K562 (cell line): ENCODE measurements around the gene TANGO6. TPM values are rescaled to one million over a fixed set of nuclear protein-coding genes. Genes with fewer than 3 reads are reported as not detected.

Experiments
- ATAC-seq: fragments of 200-7000 bp; cut with Tn5 transposase; 3 replicates; pipeline ENCODE4 v1.9.1; 2020; ENCODE audit warnings: moderate library complexity
- BruUV-seq: library from RNA; stranded (reverse); fragments of 400-500 nt; replicated peaks from 2 replicates; lab custom pipeline; 2021; lab: Mats Ljungman, UMichigan
- CTCF ChIA-PET: fragments of 300-600 bp; formaldehyde crosslinking; extraction: SDS; loops from one replicate; lab custom pipeline; 2021; ENCODE audit warnings: low intra/inter-chr PET ratio; lab: Yijun Ruan, JAX
- POLR2A ChIA-PET: fragments of 300-600, 350-650 bp; sonication (Branson Sonifier 250); formaldehyde crosslinking; extraction: SDS; loops from one replicate; lab custom pipeline; 2021; ENCODE audit warnings: antibody characterized with exemption, inconsistent platforms; lab: Yijun Ruan, JAX
- DNase-seq, 4 experiments: peaks; one replicate each; pipeline versions ENCODE4 v3.0.0 to v3.0.0-alpha.2; 2011 to 2018; ENCODE audit warnings: low spot score in 3 of 4, mixed read lengths in 3 of 4; ENCODE audit errors: extremely low read depth in 1 of 4
- FAIRE-seq: peaks from 2 replicates; lab custom pipeline; 2011; peaks lifted over from hg19 to GRCh38; lab: Jason Lieb, UNC
- H2AFZ ChIP-seq: 2 replicates; pipeline ENCODE4 v1.6.0; 2011; ENCODE audit warnings: low read depth, low read length, control low read depth, inconsistent platforms
- H3K27ac ChIP-seq: fragments of 200-600 bp; 3 replicates; pipeline ENCODE4 v1.8.0; 2011; ENCODE audit warnings: low read depth, mild to moderate bottlenecking, control low read depth, inconsistent platforms, low read length, moderate library complexity, mixed read lengths; ENCODE audit errors: extremely low read depth
- H3K27me3 ChIP-seq, 2 experiments: fragments of 300-600 bp in 1 of 2; 2 replicates in 1 of 2; 3 replicates in 1 of 2; pipeline versions ENCODE4 v1.6.0 to v1.8.0; 2011; ENCODE audit warnings: inconsistent platforms in 2 of 2, low read length in 2 of 2, mild to moderate bottlenecking in 1 of 2, mixed read lengths in 1 of 2, moderate library complexity in 1 of 2; ENCODE audit not compliant: control insufficient read depth in 2 of 2, insufficient read depth in 2 of 2
- H3K36me3 ChIP-seq: fragments of 300-600 bp; 3 replicates; pipeline ENCODE4 v1.8.0; 2011; ENCODE audit warnings: mild to moderate bottlenecking, low read length, inconsistent platforms; ENCODE audit not compliant: control insufficient read depth, insufficient read depth
- H3K4me1 ChIP-seq, 2 experiments: fragments of 200-600 bp in 1 of 2; replicated peaks in 1 of 2; 2 replicates in 1 of 2; 3 replicates in 1 of 2; pipeline versions ENCODE4 v1.5.1 to v1.8.0; 2011; ENCODE audit warnings: inconsistent platforms in 2 of 2, low read length in 2 of 2, mild to moderate bottlenecking in 1 of 2, mixed read lengths in 1 of 2, moderate library complexity in 1 of 2; ENCODE audit not compliant: control insufficient read depth in 2 of 2, insufficient read depth in 2 of 2
- H3K4me2 ChIP-seq: 2 replicates; pipeline ENCODE4 v1.6.1; 2011; ENCODE audit warnings: low read length, control low read depth, inconsistent platforms, mixed read lengths; ENCODE audit not compliant: insufficient read depth
- H3K4me3 ChIP-seq: fragments of 200-600 bp; sonication (generic), shearing (Covaris generic); 2 replicates; pipeline ENCODE4 v1.5.1; 2016; ENCODE audit warnings: control low read depth, inconsistent platforms
- H3K79me2 ChIP-seq: fragments of 200-600 bp; 3 replicates; pipeline ENCODE4 v1.8.0; 2011; ENCODE audit warnings: low read length, inconsistent platforms; ENCODE audit not compliant: control insufficient read depth, insufficient read depth
- H3K9ac ChIP-seq, 2 experiments: 2 replicates each; pipeline versions ENCODE4 v1.6.0 to v1.6.1; 2011; ENCODE audit warnings: low read depth in 2 of 2, low read length in 2 of 2, control low read depth in 1 of 2, inconsistent platforms in 1 of 2, mild to moderate bottlenecking in 1 of 2, mixed read lengths in 1 of 2; ENCODE audit not compliant: insufficient read depth in 1 of 2
- H3K9me1 ChIP-seq: one replicate; pipeline ENCODE4 v1.6.0; 2011; ENCODE audit warnings: inconsistent platforms, mild to moderate bottlenecking, low read length, moderate library complexity; ENCODE audit not compliant: control insufficient read depth, insufficient read depth
- H3K9me3 ChIP-seq: replicated peaks from 2 replicates; pipeline ENCODE4 v1.5.1; 2011; ENCODE audit warnings: low read depth, low read length, inconsistent platforms; ENCODE audit not compliant: control insufficient read depth, insufficient read depth
- H4K20me1 ChIP-seq: replicated peaks from 2 replicates; pipeline ENCODE4 v1.6.1; 2011; ENCODE audit warnings: low read length, inconsistent platforms, mixed read lengths; ENCODE audit not compliant: control insufficient read depth, insufficient read depth
- E4F1 ChIP-seq: fragments of 250-450 bp; sonication (Bioruptor Pico); IDR thresholded peaks from 2 replicates; pipeline ENCODE4 v1.5.0; 2021; ENCODE audit warnings: mild to moderate bottlenecking, borderline replicate concordance
- ETV6 ChIP-seq, 3 experiments: fragments of 150-350 bp in 1 of 3; sonication (generic) in 1 of 3; formaldehyde crosslinking in 1 of 3; IDR thresholded peaks; 2 replicates each; pipeline versions ENCODE4 v1.6.1 to v1.8.0; 2014 to 2022; ENCODE audit warnings: borderline replicate concordance in 2 of 3, low read depth in 2 of 3, antibody characterized with exemption in 1 of 3, low read length in 1 of 3, mild to moderate bottlenecking in 1 of 3, missing genetic modification reagents in 1 of 3
- GTF2E2 ChIP-seq: fragments of 200-800 bp; sonication (Bioruptor generic); IDR thresholded peaks from 2 replicates; pipeline ENCODE4 v1.6.1; 2016; ENCODE audit warnings: missing genetic modification characterization, missing compliant biosample characterization
- HDAC8 ChIP-seq: fragments of 450-650 bp; IDR thresholded peaks from 2 replicates; pipeline ENCODE4 v1.6.1; 2016; ENCODE audit warnings: mild to moderate bottlenecking, missing genetic modification characterization, moderate library complexity, missing compliant biosample characterization
- KLF13 ChIP-seq: fragments of 450-650 bp; IDR thresholded peaks from 2 replicates; pipeline ENCODE4 v1.6.1; 2016; ENCODE audit warnings: missing genetic modification characterization, low read depth, mild to moderate bottlenecking, missing compliant biosample characterization, moderate library complexity, borderline replicate concordance
- MAFK ChIP-seq: IDR thresholded peaks from 2 replicates; pipeline ENCODE4 v1.6.1; 2011; ENCODE audit warnings: low read length, improper control_type of control experiment
- PCBP2 ChIP-seq: fragments of 200-400 bp; formaldehyde crosslinking; IDR thresholded peaks from 2 replicates; pipeline ENCODE4 v1.6.1; 2018; ENCODE audit warnings: low read length, low read depth, mild to moderate bottlenecking, moderate library complexity; ENCODE audit not compliant: poor library complexity, severe bottlenecking
- SMARCA5 ChIP-seq: fragments of 450-650 bp; IDR thresholded peaks from 2 replicates; pipeline ENCODE4 v1.6.1; 2016
- TAF1 ChIP-seq: IDR thresholded peaks from 2 replicates; pipeline ENCODE4 v1.6.1; 2011; ENCODE audit warnings: mild to moderate bottlenecking, low read length, moderate library complexity; ENCODE audit not compliant: insufficient read depth, control insufficient read depth, severe bottlenecking; ENCODE audit errors: extremely low read depth
- ZNF785 ChIP-seq: fragments of 250-450 bp; sonication (Bioruptor Pico); IDR thresholded peaks from 2 replicates; pipeline ENCODE4 v1.4.0; 2020; ENCODE audit warnings: mild to moderate bottlenecking
- in situ Hi-C: fragments of 300-500 bp; cut with MboI; formaldehyde crosslinking; loops from 4 replicates; pipeline ENCODE4 v1.15.0; 2018; ENCODE audit warnings: inconsistent platforms, mixed read lengths
- intact Hi-C: fragments of 100-400 bp; cut with micrococcal nuclease; formaldehyde crosslinking; loops from 2 replicates; pipeline ENCODE4 v1.14.2; 2022
- polyA plus RNA-seq, 8 experiments: library from polyadenylated mRNA; depleted of rRNA in 4 of 8; stranded (reverse) in 5 of 8; unstranded in 3 of 8; fragments of >200 nt; fragmentation: Nextera tagmentation in 2 of 8; fragmentation: Illumina TruSeq in 1 of 8; extraction: Ambion mirVana in 2 of 8; extraction: Trizol in 1 of 8; gene quantifications; 2 replicates each; pipeline versions ENCODE4 v1.2.1 to v1.2.3, GENCODE V29; 2011 to 2014; ENCODE audit warnings: inconsistent platforms in 1 of 8, missing spikeins in 1 of 8
- total RNA-seq, 7 experiments: library from RNA; depleted of rRNA in 6 of 7; stranded (reverse); fragments of >200 nt in 6 of 7; fragmentation: Illumina TruSeq in 2 of 7; extraction: Trizol in 2 of 7; gene quantifications; 2 replicates each; pipeline versions ENCODE4 v1.2.1 to v1.2.3, GENCODE V29; 2011 to 2021; ENCODE audit warnings: low replicate concordance in 1 of 7
- TF ChIP-seq, protein P1 (sequence below): fragments of 150-350 bp; conservative IDR thresholded peaks from 2 replicates; pipeline ENCODE4 v1.6.1; 2014; ENCODE audit warnings: low read length
- TF ChIP-seq, protein P2 (sequence below), 2 experiments: fragments of 450-650 bp; conservative IDR thresholded peaks; 2 replicates each; pipeline ENCODE4 v1.6.1; 2017; ENCODE audit warnings: mild to moderate bottlenecking in 2 of 2, moderate library complexity in 2 of 2

The TANGO6 gene
- total and polyA plus RNA-seq, 9 of the 15 experiments (the other 6 are each of a cell fraction or from before 2014, with no cell fraction given) = 1.6 to 15.2 (median 9.6) TPM

DNA sequence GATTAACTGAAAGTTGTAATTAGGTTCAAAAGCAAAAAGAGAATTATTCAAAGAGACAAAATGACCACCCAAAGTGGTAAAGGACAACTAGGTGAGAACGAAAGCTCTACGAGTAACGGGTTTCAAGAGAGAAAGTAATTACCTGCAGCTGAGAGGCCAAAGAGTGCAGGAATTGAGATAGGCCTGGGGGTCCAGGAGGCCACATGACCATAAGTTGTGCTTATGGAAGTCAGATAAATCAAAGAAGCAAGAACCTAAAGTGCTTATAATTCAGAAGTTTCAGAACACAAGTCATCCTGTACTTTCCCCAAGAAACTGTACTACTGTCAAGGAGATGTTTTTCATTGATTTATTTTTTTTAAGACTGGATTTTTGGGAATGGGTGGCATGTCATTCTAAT lies 91.1 kb downstream of the TANGO6 start (continued):
- TF ChIP-seq, protein P1, sequence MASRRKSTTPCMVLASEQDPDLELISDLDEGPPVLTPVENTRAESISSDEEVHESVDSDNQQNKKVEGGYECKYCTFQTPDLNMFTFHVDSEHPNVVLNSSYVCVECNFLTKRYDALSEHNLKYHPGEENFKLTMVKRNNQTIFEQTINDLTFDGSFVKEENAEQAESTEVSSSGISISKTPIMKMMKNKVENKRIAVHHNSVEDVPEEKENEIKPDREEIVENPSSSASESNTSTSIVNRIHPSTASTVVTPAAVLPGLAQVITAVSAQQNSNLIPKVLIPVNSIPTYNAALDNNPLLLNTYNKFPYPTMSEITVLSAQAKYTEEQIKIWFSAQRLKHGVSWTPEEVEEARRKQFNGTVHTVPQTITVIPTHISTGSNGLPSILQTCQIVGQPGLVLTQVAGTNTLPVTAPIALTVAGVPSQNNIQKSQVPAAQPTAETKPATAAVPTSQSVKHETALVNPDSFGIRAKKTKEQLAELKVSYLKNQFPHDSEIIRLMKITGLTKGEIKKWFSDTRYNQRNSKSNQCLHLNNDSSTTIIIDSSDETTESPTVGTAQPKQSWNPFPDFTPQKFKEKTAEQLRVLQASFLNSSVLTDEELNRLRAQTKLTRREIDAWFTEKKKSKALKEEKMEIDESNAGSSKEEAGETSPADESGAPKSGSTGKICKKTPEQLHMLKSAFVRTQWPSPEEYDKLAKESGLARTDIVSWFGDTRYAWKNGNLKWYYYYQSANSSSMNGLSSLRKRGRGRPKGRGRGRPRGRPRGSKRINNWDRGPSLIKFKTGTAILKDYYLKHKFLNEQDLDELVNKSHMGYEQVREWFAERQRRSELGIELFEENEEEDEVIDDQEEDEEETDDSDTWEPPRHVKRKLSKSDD = no peak
- TF ChIP-seq ETV6 (IDR thresholded peaks at IDR 0.05; ENCODE audit: borderline replicate concordance in 1 of 2, low read depth in 2 of 2, low read length in 1 of 2) (no peak), ETV6 (CRISPR knock-in tag; IDR thresholded peaks at IDR 0.05; ENCODE audit: borderline replicate concordance) (no peak), SMARCA5 (no peak), PCBP2 (no peak)

DNA sequence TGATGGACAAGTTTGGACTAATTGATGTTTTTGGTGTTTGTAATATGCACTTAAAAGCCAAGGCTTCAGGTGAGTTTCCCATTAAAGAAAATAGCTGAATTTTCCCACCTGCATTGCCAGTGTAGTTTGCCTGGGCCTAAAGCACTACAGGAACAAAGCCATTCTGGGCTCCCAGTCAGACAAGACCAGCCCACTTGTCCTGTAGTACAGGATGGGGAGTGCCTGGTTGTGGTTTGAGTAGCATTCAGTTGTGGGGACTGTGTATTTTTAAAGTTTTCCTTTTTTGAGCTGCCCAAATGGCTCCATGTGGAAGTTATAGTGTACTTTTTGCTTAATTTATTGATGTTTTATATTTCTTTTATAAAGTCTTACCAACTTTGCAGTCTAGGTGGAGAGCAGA lies 91.7 kb downstream of the TANGO6 start:
- DNase-seq = no peak
- Histone ChIP-seq H3K36me3 (peaks cover 6% of the 10 kb centered on the region; the same call in 1 of the 3 replicates), H3K9me3 (no peaks in the 10 kb centered on the region), H3K9me1 (no peaks in the 10 kb centered on the region), H3K27me3 (no peaks in the 10 kb centered on the region), H3K27ac (no peak overlapping the region), H3K79me2 (no peaks in the 10 kb centered on the region), H3K4me2 (no peak overlapping the region), H3K4me3 (no peak overlapping the region), H3K4me1 (peaks cover 0 to 3% of the 10 kb centered on the region in 2 experiments; a peak in 2 of 5 replicates), H2AFZ (no peak overlapping the region), H4K20me1 (no peaks in the 10 kb centered on the region), H3K9ac (no peak overlapping the region)
- ChIA-PET CTCF (no interaction called here), POLR2A (interaction anchor here (1.1 kb wide), 1 partner anchor 13 kb away, joined by 3 read pairs; no protein-coding TSS in a partner anchor)
- TF ChIP-seq MAFK (no peak), TAF1 (no peak), KLF13 (no peak), GTF2E2 (tag) (no peak), ZNF785 (no peak), E4F1 (no peak), HDAC8 (tag) (no peak)
- TF ChIP-seq, protein P2, sequence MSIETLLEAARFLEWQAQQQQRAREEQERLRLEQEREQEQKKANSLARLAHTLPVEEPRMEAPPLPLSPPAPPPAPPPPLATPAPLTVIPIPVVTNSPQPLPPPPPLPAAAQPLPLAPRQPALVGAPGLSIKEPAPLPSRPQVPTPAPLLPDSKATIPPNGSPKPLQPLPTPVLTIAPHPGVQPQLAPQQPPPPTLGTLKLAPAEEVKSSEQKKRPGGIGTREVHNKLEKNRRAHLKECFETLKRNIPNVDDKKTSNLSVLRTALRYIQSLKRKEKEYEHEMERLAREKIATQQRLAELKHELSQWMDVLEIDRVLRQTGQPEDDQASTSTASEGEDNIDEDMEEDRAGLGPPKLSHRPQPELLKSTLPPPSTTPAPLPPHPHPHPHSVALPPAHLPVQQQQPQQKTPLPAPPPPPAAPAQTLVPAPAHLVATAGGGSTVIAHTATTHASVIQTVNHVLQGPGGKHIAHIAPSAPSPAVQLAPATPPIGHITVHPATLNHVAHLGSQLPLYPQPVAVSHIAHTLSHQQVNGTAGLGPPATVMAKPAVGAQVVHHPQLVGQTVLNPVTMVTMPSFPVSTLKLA (conservative IDR thresholded peaks at IDR 0.05) = no peak
- FAIRE-seq = no peak
- no peak for ATAC-seq
- no TSS peak for BruUV-seq
- in situ Hi-C loops (no loop called here), intact Hi-C loops (no loop called here)
